Motor neuron (in vitro differentiated cells): ENCODE measurements around the gene METRNL. TPM values are rescaled to one million over a fixed set of nuclear protein-coding genes. Genes with fewer than 3 reads are reported as not detected.
"Not testable (repeated sequence)": the region's sequence is repeated elsewhere in the genome, so short reads cannot be mapped to it uniquely, and the experiment has no call there.

ENCODE experiments used
- ATAC-seq, 8 experiments: fragments of 200-7000 bp; cut with Tn5 transposase; replicated peaks in 6 of 8; 2 replicates each; pipeline ENCODE4 v1.8.0; 2021; ENCODE audit warnings: mild to moderate bottlenecking in 8 of 8, moderate library complexity in 8 of 8
- H3K27ac ChIP-seq, 2 donors: fragments of 250-450 bp; sonication (Bioruptor Pico); 2 replicates each; pipeline ENCODE4 v1.9.0; 2021; ENCODE audit warnings: antibody characterized with exemption in 2 of 2, mild to moderate bottlenecking in 2 of 2, moderate library complexity in 1 of 2
- H3K4me1 ChIP-seq, 2 donors: fragments of 250-450 bp; sonication (Bioruptor Pico); replicated peaks in 1 of 2; 2 replicates each; pipeline ENCODE4 v1.6.1; 2021; ENCODE audit warnings: antibody characterized with exemption in 2 of 2, mild to moderate bottlenecking in 2 of 2, moderate library complexity in 1 of 2
- H3K4me3 ChIP-seq, 5 donors: fragments of 250-450 bp; sonication (Bioruptor Pico); 2 replicates each; pipeline ENCODE4 v1.9.0; 2021; ENCODE audit warnings: antibody characterized with exemption in 5 of 5, mild to moderate bottlenecking in 5 of 5, moderate library complexity in 4 of 5
- WGBS, 10 experiments: fragments of 450-650 bp; shearing (Covaris generic); methylation state at CpG; one replicate each; pipeline ENCODE4 v1.0.0; 2022; 5-methylcytosine and 5-hydroxymethylcytosine counted together
- in situ Hi-C, 9 experiments: fragments of 400-800 bp; cut with MboI; loops; one replicate each; pipeline ENCODE4 v1.15.0; 2021; ENCODE audit warnings: low sequenced_read_pairs in 9 of 9, low pct_unique_long_range_greater_than_20kb in 2 of 9; ENCODE audit not compliant: unreplicated experiment in 9 of 9
- total RNA-seq, 8 experiments: library from RNA; unstranded; fragments of 300-600 nt; gene quantifications; 2 replicates each; pipeline versions ENCODE4 v1.2.3 to v1.2.4, GENCODE V29; 2022

Gene METRNL
- total RNA-seq, 8 experiments from 2014 or later: 1.5 to 122 (median 6.3) TPM

DNA sequence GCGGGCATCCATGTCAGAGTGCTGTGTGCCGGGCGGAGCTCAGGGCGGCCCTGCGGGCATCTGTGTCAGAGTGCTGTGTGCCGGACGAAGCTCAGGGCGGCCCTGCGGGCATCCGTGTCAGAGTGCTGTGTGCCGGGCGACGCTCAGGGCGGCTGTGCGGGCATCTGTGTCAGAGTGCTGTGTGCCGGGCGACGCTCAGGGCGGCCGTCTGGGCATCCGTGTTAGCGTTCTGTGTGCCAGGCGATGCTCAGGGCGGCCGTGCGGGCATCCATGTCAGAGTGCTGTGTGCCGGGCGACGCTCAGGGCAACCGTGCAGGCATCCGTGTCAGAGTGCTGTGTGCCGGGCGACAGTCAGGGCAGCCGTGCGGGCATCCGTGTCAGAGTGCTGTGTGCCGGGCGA is 55.0 kb downstream of the METRNL start:
- no CpG with 5 or more reads among the region's 38 CpGs for WGBS, 10 experiments
- ATAC-seq, H3K4me1 ChIP-seq, H3K27ac ChIP-seq, H3K4me3 ChIP-seq, in situ Hi-C loops: not testable (repeated sequence)

DNA sequence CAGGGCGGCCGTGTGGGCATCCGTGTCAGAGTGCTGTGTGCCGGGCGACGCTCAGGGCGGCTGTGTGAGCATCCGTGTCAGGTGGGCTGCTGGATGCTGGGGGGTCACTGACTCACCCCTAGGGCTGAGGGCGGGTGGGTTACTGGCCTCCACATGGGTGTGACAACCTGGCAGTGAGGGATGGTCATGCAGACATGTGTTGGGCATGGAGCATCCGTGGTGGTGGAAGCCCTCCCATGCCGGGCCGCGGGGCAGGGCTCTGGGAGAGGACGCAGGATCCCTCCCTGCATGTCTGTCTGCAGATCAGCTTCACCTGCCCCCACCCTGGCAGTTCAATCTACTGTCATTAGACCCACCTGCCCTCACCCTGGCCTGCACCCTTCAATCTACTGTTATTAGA is 56.3 kb downstream of the METRNL start:
- no peak overlapping the region for H3K27ac ChIP-seq
- ATAC-seq: no peak
- 80% methylated on average over 3 of the region's 14 CpGs; no CpG with 5 or more reads in 9 of the 10 experiments for WGBS, 10 experiments
- no peaks in the 10 kb centered on the region for H3K4me1 ChIP-seq
- in situ Hi-C loops: no loop called here
- no peak overlapping the region for H3K4me3 ChIP-seq

DNA sequence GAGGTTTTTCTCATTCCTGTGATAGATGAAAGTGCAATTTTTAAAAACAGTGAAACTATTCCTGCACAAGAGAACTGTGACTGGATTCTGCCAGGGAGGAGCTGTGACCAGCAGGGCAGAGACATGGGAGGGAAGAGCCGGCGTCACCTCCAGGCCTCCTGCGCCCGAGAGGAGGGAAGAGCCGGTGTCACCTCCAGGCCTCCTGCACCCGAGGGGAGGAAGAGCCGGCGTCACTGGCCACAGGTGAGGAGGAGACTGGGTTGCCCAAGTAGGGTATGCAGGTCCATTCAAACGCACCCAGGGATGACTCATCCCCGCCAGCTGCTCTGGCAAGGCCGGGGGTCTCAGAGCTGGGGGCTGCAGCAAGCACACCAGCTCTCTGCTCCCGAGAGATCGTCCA is 56.7 kb downstream of the METRNL start:
- Histone ChIP-seq H3K4me1 (no peaks in the 10 kb centered on the region), H3K4me3 (no peak overlapping the region), H3K27ac (no peak overlapping the region)
- peak in 2 of 8 experiments; percentile 22 to 29 for ATAC-seq
- 40 to 67% (median 55%) methylated on average over 2 to 7 of the region's 13 CpGs; no CpG with 5 or more reads in 6 of the 10 experiments for WGBS, 10 experiments
- in situ Hi-C loops: no loop called here

- Histone ChIP-seq H3K4me3 (no peak overlapping the region), H3K27ac (no peak overlapping the region), H3K4me1 (no peaks in the 10 kb centered on the region)
- no peak for ATAC-seq
- 60 to 100% (median 87%) methylated on average over 1 to 8 of the region's 16 CpGs; no CpG with 5 or more reads in 4 of the 10 experiments for WGBS, 10 experiments
- in situ Hi-C loops: no loop called here
These were observed 57.5 kb downstream of the METRNL start for GRCh38 chr17:83136931-83137330.

GRCh38 chr17:83137523-83137922 is 58.1 kb downstream of the METRNL start:
- H3K4me1 ChIP-seq: no peaks in the 10 kb centered on the region
- 20 to 92% (median 82%) methylated on average over 1 to 6 of the region's 9 CpGs; no CpG with 5 or more reads in 4 of the 10 experiments for WGBS, 10 experiments
- in situ Hi-C loops: no loop called here
- ATAC-seq: no peak
- H3K27ac ChIP-seq: no peak overlapping the region
- H3K4me3 ChIP-seq: no peak overlapping the region

DNA sequence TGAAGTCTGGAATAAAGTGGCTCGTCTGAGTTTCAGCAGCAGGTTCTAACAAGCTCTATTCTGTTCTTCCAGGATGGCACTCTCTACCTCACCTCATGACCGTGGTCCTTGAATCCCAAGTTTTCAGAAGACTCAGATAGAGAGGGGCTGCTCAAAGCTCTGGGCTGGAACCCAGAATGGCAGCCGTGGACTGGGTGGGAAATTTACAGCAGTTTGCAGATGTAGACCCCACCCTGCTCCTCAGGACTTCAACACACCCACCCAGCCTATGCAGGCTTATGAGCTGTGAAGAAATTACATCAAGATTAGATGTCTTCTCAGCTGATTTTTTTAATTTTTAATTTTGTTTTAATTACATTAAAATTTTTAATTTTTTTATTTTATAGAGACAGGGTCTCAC is 59.4 kb downstream of the METRNL start:
- 0 to 83% (median 60%) methylated on average over 1 to 3 of the region's 3 CpGs; no CpG with 5 or more reads in 3 of the 10 experiments for WGBS, 10 experiments
- ATAC-seq: peak in 2 of 8 experiments; percentile 29 to 59
- Histone ChIP-seq H3K4me1 (no peaks in the 10 kb centered on the region), H3K4me3 (no peak overlapping the region), H3K27ac (no peak overlapping the region)
- in situ Hi-C loops: no loop called here

- H3K27ac ChIP-seq, ATAC-seq, in situ Hi-C loops, H3K4me1 ChIP-seq, H3K4me3 ChIP-seq: not testable (repeated sequence)
- 50 to 83% (median 73%) methylated on average over 1 to 4 of the region's 31 CpGs; no CpG with 5 or more reads in 5 of the 10 experiments for WGBS, 10 experiments
These were observed 60.3 kb downstream of the METRNL start for GRCh38 chr17:83139541-83140248.

DNA sequence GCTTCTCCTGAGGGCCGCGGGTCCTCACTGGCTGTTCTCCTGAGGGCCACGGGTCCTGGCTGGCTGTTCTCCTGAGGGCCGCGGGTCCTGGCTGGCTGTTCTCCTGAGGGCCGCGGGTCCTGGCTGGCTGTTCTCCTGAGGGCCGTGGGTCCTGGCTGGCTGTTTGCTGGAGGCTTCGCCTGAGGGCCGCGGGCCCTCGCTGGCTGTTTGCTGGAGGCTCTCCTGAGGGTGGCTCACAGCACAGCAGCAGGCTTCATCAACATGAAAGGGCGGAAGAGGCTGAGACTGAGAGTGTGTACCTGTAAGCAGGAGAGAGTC is 60.8 kb downstream of the METRNL start:
- ATAC-seq, in situ Hi-C loops, H3K27ac ChIP-seq, H3K4me1 ChIP-seq, H3K4me3 ChIP-seq: not testable (repeated sequence)
- 80 to 100% (median 88%) methylated on average over 1 to 4 of the region's 13 CpGs; no CpG with 5 or more reads in 7 of the 10 experiments for WGBS, 10 experiments

GRCh38 chr17:83142619-83143018 is 63.2 kb downstream of the METRNL start:
- in situ Hi-C loops: no loop called here
- no peak overlapping the region for H3K4me3 ChIP-seq
- WGBS, 10 experiments: 58 to 95% (median 85%) methylated on average over 2 to 4 of the region's 4 CpGs
- no peak overlapping the region for H3K27ac ChIP-seq
- no peak for ATAC-seq
- no peaks in the 10 kb centered on the region for H3K4me1 ChIP-seq

DNA sequence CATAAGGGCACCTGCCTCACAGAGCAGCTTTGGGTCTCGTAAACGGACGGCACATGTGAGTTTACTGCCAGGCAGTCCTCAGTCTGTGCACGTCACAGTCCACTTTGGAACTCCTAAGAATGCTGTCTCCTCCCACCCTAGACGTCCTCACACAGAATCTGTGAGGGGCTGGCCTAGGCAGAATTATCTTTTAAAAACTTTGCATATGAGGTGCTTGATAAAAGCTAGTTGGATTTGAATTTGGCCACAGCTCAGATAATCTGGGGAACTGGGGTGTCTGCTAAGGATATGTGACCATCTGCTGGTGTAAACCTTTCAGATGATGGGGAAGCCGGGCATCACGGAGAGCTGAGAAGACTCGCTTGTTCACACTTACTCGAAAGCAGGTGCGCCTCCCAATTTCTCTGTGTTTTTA is 64.4 kb downstream of the METRNL start:
- H3K4me3 ChIP-seq: no peak overlapping the region
- in situ Hi-C loops: no loop called here
- no peak overlapping the region for H3K27ac ChIP-seq
- H3K4me1 ChIP-seq: no peaks in the 10 kb centered on the region
- no peak for ATAC-seq
- WGBS, 10 experiments: 33 to 93% (median 53%) methylated on average over 1 to 10 of the region's 10 CpGs; no CpG with 5 or more reads in 1 of the 10 experiments

Other genes starting within 250 kb of the METRNL start
- 1 to 10 TPM in 2 of 8 experiments, under 1 TPM in 6; 0.07 to 2.5 (median 0.42) TPM for gene ZNF750, start 239.6 kb upstream of the METRNL start, total RNA-seq